ENCODE measurements around the gene POFUT2.

The POFUT2 gene

GRCh38 chr21:45264146-45264911 is 23.4 kb downstream of the POFUT2 start:
- no peak for DNase-seq (ENCODE audit: low read depth in 2 of 2)

GRCh38 chr21:45263534-45263933 is 24.2 kb downstream of the POFUT2 start:
- DNase-seq (ENCODE audit: low read depth in 2 of 2): no peak

GRCh38 chr21:45262616-45263015 is 25.1 kb downstream of the POFUT2 start:
- DNase-seq (ENCODE audit: low read depth in 2 of 2): no peak

- no peak for DNase-seq (ENCODE audit: low read depth in 2 of 2)
Measured at GRCh38 chr21:45262041-45262581, 25.6 kb downstream of the POFUT2 start.

- no peak for DNase-seq (ENCODE audit: low read depth in 2 of 2)
Measured at GRCh38 chr21:45261093-45261492, 26.6 kb downstream of the POFUT2 start.

- DNase-seq (ENCODE audit: low read depth in 2 of 2): no peak
Measured at GRCh38 chr21:45260191-45260825, 27.4 kb downstream of the POFUT2 start.

GRCh38 chr21:45259206-45259840 is 28.4 kb downstream of the POFUT2 start:
- DNase-seq (ENCODE audit: low read depth in 2 of 2): no peak

- no peak for DNase-seq (ENCODE audit: low read depth in 2 of 2)
Measured at GRCh38 chr21:45258466-45258865, 29.2 kb downstream of the POFUT2 start.

- no peak for DNase-seq (ENCODE audit: low read depth in 2 of 2)
Measured at GRCh38 chr21:45257673-45258341, 29.9 kb downstream of the POFUT2 start.

GRCh38 chr21:45256912-45257672 is 30.6 kb downstream of the POFUT2 start:
- no peak for DNase-seq (ENCODE audit: low read depth in 2 of 2)

- no peak for DNase-seq (ENCODE audit: low read depth in 2 of 2)
Measured at GRCh38 chr21:45256021-45256911, 31.4 kb downstream of the POFUT2 start.

- no peak for DNase-seq (ENCODE audit: low read depth in 2 of 2)
Measured at GRCh38 chr21:45255381-45256020, 32.2 kb downstream of the POFUT2 start.

- no peak for DNase-seq (ENCODE audit: low read depth in 2 of 2)
Measured at GRCh38 chr21:45254460-45254930, 33.2 kb downstream of the POFUT2 start.

- no peak for DNase-seq (ENCODE audit: low read depth in 2 of 2)
Measured at GRCh38 chr21:45253633-45254459, 33.8 kb downstream of the POFUT2 start.

GRCh38 chr21:45253180-45253579 is 34.5 kb downstream of the POFUT2 start:
- DNase-seq (ENCODE audit: low read depth in 2 of 2): no peak

GRCh38 chr21:45252448-45252925 is 35.2 kb downstream of the POFUT2 start:
- DNase-seq (ENCODE audit: low read depth in 2 of 2): no peak

GRCh38 chr21:45251635-45252447 is 35.9 kb downstream of the POFUT2 start:
- no peak for DNase-seq (ENCODE audit: low read depth in 2 of 2)
